ENCODE results near the gene NDUFB6. TPM values are rescaled to one million over a fixed set of nuclear protein-coding genes. Genes with fewer than 3 reads are reported as not detected.
A peak's percentile ranks its signal among the peaks of the same experiment; 100 is the strongest.

The NDUFB6 gene
- total RNA-seq, 6 experiments from 2014 or later, result 62.5 to 78.6 (median 70.7) TPM

- Mint-ChIP-seq H3K4me1 (ENCODE audit: low read depth) (peaks cover 27% of the 10 kb centered on the region), H3K36me3 (ENCODE audit: low read depth) (peaks cover 50% of the 10 kb centered on the region), H3K4me3 (no peak overlapping the region)
Observed at GRCh38 chr9:32545884-32546283, 27.1 kb downstream of the NDUFB6 start.

GRCh38 chr9:32543047-32543446 lies 29.9 kb downstream of the NDUFB6 start:
- Mint-ChIP-seq H3K9me3 (no peaks in the 10 kb centered on the region), H3K4me3 (no peak overlapping the region), H3K4me1 (ENCODE audit: low read depth) (peaks cover 15% of the 10 kb centered on the region; the same call in 1 of the 2 replicates)

More at GRCh38 chr9:32545884-32546283, 27.1 kb downstream of the NDUFB6 start:
- no peak for TF ChIP-seq CTCF (IDR thresholded peaks at IDR 0.05)
- no peak for DNase-seq
- H3K9me3 Mint-ChIP-seq, result no peaks in the 10 kb centered on the region
- H3K27me3 Mint-ChIP-seq (ENCODE audit: insufficient read depth), result no peaks in the 10 kb centered on the region; the same call in 1 of the 2 replicates
- H3K27ac Mint-ChIP-seq, result no peak overlapping the region

GRCh38 chr9:32533816-32534215 lies 39.1 kb downstream of the NDUFB6 start:
- no peaks in the 10 kb centered on the region for H3K36me3 Mint-ChIP-seq (ENCODE audit: low read depth)

More at GRCh38 chr9:32543047-32543446, 29.9 kb downstream of the NDUFB6 start:
- no peaks in the 10 kb centered on the region; the same call in 1 of the 2 replicates for H3K27me3 Mint-ChIP-seq (ENCODE audit: insufficient read depth)
- DNase-seq, result no peak
- no peak for TF ChIP-seq CTCF (IDR thresholded peaks at IDR 0.05)
- H3K27ac Mint-ChIP-seq, result no peak overlapping the region
- H3K36me3 Mint-ChIP-seq (ENCODE audit: low read depth), result peaks cover 29% of the 10 kb centered on the region

GRCh38 chr9:32533336-32533735 lies 39.6 kb downstream of the NDUFB6 start:
- no peaks in the 10 kb centered on the region for H3K9me3 Mint-ChIP-seq
- peaks cover 24% of the 10 kb centered on the region for H3K4me1 Mint-ChIP-seq (ENCODE audit: low read depth)
- no peaks in the 10 kb centered on the region; the same call in 1 of the 2 replicates for H3K27me3 Mint-ChIP-seq (ENCODE audit: insufficient read depth)
- no peaks in the 10 kb centered on the region for H3K36me3 Mint-ChIP-seq (ENCODE audit: low read depth)
- H3K4me3 Mint-ChIP-seq, result no peak overlapping the region
- no peak for DNase-seq
- no peak for TF ChIP-seq CTCF (IDR thresholded peaks at IDR 0.05)
- no peak overlapping the region for H3K27ac Mint-ChIP-seq

More at GRCh38 chr9:32533816-32534215, 39.1 kb downstream of the NDUFB6 start:
- Mint-ChIP-seq H3K4me1 (ENCODE audit: low read depth) (peaks cover 24% of the 10 kb centered on the region), H3K27me3 (ENCODE audit: insufficient read depth) (no peaks in the 10 kb centered on the region; the same call in 1 of the 2 replicates), H3K27ac (no peak overlapping the region), H3K4me3 (no peak overlapping the region), H3K9me3 (no peaks in the 10 kb centered on the region)
- no peak for TF ChIP-seq CTCF (IDR thresholded peaks at IDR 0.05)
- DNase-seq, result no peak

- H3K4me1 Mint-ChIP-seq (ENCODE audit: low read depth), result peaks cover 45% of the 10 kb centered on the region
- no peaks in the 10 kb centered on the region for H3K9me3 Mint-ChIP-seq
- H3K36me3 Mint-ChIP-seq (ENCODE audit: low read depth), result peaks cover 3% of the 10 kb centered on the region
- no peaks in the 10 kb centered on the region for H3K27me3 Mint-ChIP-seq (ENCODE audit: insufficient read depth)
- peak overlapping the region; percentile 93 for H3K4me3 Mint-ChIP-seq
- no peak for TF ChIP-seq CTCF (IDR thresholded peaks at IDR 0.05)
- peak overlapping the region; percentile 83 for H3K27ac Mint-ChIP-seq
- DNase-seq, result no peak
Observed at GRCh38 chr9:32526707-32527048, 46.3 kb downstream of the NDUFB6 start.

Data from HFFc6 (cell line).